Measurements from ENCODE around the gene TMEM120B. TPM values are rescaled to one million over a fixed set of nuclear protein-coding genes. Genes with fewer than 3 reads are reported as not detected.
A peak's percentile ranks its signal among the peaks of the same experiment; 100 is the strongest.
"Not testable (repeated sequence)": the region's sequence is repeated elsewhere in the genome, so short reads cannot be mapped to it uniquely, and the experiment has no call there.

TMEM120B gene
- polyA plus RNA-seq, 3 donors = 10.4 to 16.8 (median 15.7) TPM

GRCh38 chr12:121705514-121705913 is 7.0 kb upstream of the TMEM120B start:
- DNase-seq = no peak

- DNase-seq = no peak
These were observed 4.1 kb upstream of the TMEM120B start for GRCh38 chr12:121708313-121709063.

- not testable (repeated sequence) for DNase-seq
These were observed 3.5 kb upstream of the TMEM120B start for GRCh38 chr12:121709064-121709424.

- DNase-seq = no peak
These were observed 3.0 kb upstream of the TMEM120B start for GRCh38 chr12:121709478-121709961.

GRCh38 chr12:121711361-121712189 is 977 bp upstream of the TMEM120B start:
- no peak for DNase-seq

- DNase-seq = no peak
These were observed 427 bp upstream of the TMEM120B start for GRCh38 chr12:121712190-121712460.

GRCh38 chr12:121713257-121713777 is 765 bp downstream of the TMEM120B start:
- DNase-seq = no peak

GRCh38 chr12:121713793-121714192 is 1.2 kb downstream of the TMEM120B start:
- no peak for DNase-seq

GRCh38 chr12:121715055-121715454 is 2.5 kb downstream of the TMEM120B start:
- DNase-seq = not testable (repeated sequence)

GRCh38 chr12:121715862-121716435 is 3.4 kb downstream of the TMEM120B start:
- DNase-seq = no peak

GRCh38 chr12:121717041-121717699 is 4.6 kb downstream of the TMEM120B start:
- peak; percentile 60 for DNase-seq

- no peak for DNase-seq
These were observed 6.2 kb downstream of the TMEM120B start for GRCh38 chr12:121718653-121719239.

GRCh38 chr12:121719926-121720414 is 7.4 kb downstream of the TMEM120B start:
- DNase-seq = no peak

- DNase-seq = no peak
These were observed 8.2 kb downstream of the TMEM120B start for GRCh38 chr12:121720762-121721161.

GRCh38 chr12:121722511-121722910 is 10.0 kb downstream of the TMEM120B start:
- no peak for DNase-seq

- no peak for DNase-seq
These were observed 10.6 kb downstream of the TMEM120B start for GRCh38 chr12:121723200-121723599.

- DNase-seq = no peak
These were observed 12.4 kb downstream of the TMEM120B start for GRCh38 chr12:121724925-121725324.

- no peak for DNase-seq
These were observed 12.9 kb downstream of the TMEM120B start for GRCh38 chr12:121725423-121725822.

- DNase-seq = no peak
These were observed 16.5 kb downstream of the TMEM120B start for GRCh38 chr12:121729021-121729420.

- DNase-seq = no peak
These were observed 18.9 kb downstream of the TMEM120B start for GRCh38 chr12:121731473-121731872.

GRCh38 chr12:121733849-121734248 is 21.3 kb downstream of the TMEM120B start:
- DNase-seq = no peak
